BE2C (cell line): ENCODE results near the gene SELENOM.
A peak's percentile ranks its signal among the peaks of the same experiment; 100 is the strongest.
"Not testable (repeated sequence)": the region's sequence is repeated elsewhere in the genome, so short reads cannot be mapped to it uniquely, and the experiment has no call there.

Experiments used
- DNase-seq: peaks from one replicate; pipeline ENCODE4 v3.0.0-alpha.2; 2020
- H3K27me3 ChIP-seq: fragments of 250-450 bp; sonication (Bioruptor Pico); 2 replicates; pipeline ENCODE4 v1.5.1; 2020; ENCODE audit warnings: mild to moderate bottlenecking
- H3K36me3 ChIP-seq: fragments of 250-450 bp; sonication (Bioruptor Pico); 2 replicates; pipeline ENCODE4 v1.5.1; 2020; ENCODE audit warnings: mild to moderate bottlenecking
- H3K4me1 ChIP-seq: fragments of 250-450 bp; sonication (Bioruptor Pico); 2 replicates; pipeline ENCODE4 v1.5.1; 2020
- H3K4me3 ChIP-seq: 2 replicates; pipeline ENCODE4 v1.5.1; 2011; ENCODE audit warnings: low read depth, low read length
- H3K9me3 ChIP-seq: fragments of 250-450 bp; sonication (Bioruptor Pico); 2 replicates; pipeline ENCODE4 v1.5.1; 2020
- TF ChIP-seq, protein P1 (sequence below): IDR thresholded peaks from 2 replicates; pipeline ENCODE4 v1.5.1; 2012; ENCODE audit warnings: mild to moderate bottlenecking, low read depth, low read length

Gene SELENOM

DNA sequence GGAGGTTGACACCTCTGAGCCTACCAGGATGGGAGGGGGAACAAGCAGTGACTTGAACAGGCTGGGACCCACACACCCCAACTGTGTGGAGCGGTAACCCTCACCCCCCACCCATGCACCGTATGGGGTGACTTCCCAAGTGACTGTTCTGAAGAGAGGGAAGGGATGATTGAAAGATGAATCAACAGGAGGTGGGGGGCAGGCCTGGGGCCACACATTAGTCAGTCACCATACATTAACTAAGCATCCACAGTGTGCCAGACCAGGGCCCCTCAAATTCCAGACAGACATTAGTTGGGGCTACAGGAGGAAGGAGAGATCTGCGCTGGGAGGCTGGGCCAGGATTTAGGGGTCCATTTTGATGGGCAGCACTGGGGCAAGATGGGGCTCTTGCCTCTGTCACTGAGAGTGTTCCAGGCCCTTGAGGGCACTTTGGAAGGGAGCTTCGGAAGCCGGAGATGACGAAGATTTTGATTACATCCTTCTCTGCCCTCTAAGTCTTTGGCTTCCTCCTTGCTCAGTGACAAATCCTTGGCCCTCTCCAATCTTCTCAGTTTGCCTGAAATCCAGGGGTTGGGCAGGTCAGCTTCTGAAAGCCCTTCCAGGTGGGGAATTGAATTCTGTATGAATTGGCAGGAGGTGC is 25.3 kb downstream of the SELENOM start:
- no peaks in the 10 kb centered on the region for H3K36me3 ChIP-seq
- TF ChIP-seq, protein P1, sequence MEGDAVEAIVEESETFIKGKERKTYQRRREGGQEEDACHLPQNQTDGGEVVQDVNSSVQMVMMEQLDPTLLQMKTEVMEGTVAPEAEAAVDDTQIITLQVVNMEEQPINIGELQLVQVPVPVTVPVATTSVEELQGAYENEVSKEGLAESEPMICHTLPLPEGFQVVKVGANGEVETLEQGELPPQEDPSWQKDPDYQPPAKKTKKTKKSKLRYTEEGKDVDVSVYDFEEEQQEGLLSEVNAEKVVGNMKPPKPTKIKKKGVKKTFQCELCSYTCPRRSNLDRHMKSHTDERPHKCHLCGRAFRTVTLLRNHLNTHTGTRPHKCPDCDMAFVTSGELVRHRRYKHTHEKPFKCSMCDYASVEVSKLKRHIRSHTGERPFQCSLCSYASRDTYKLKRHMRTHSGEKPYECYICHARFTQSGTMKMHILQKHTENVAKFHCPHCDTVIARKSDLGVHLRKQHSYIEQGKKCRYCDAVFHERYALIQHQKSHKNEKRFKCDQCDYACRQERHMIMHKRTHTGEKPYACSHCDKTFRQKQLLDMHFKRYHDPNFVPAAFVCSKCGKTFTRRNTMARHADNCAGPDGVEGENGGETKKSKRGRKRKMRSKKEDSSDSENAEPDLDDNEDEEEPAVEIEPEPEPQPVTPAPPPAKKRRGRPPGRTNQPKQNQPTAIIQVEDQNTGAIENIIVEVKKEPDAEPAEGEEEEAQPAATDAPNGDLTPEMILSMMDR: no peak
- no peaks in the 10 kb centered on the region for H3K27me3 ChIP-seq
- DNase-seq: no peak
- H3K9me3 ChIP-seq: no peaks in the 10 kb centered on the region
- H3K4me3 ChIP-seq: peak overlapping the region; percentile 77; the same call in 1 of the 2 replicates
- H3K4me1 ChIP-seq: no peaks in the 10 kb centered on the region

DNA sequence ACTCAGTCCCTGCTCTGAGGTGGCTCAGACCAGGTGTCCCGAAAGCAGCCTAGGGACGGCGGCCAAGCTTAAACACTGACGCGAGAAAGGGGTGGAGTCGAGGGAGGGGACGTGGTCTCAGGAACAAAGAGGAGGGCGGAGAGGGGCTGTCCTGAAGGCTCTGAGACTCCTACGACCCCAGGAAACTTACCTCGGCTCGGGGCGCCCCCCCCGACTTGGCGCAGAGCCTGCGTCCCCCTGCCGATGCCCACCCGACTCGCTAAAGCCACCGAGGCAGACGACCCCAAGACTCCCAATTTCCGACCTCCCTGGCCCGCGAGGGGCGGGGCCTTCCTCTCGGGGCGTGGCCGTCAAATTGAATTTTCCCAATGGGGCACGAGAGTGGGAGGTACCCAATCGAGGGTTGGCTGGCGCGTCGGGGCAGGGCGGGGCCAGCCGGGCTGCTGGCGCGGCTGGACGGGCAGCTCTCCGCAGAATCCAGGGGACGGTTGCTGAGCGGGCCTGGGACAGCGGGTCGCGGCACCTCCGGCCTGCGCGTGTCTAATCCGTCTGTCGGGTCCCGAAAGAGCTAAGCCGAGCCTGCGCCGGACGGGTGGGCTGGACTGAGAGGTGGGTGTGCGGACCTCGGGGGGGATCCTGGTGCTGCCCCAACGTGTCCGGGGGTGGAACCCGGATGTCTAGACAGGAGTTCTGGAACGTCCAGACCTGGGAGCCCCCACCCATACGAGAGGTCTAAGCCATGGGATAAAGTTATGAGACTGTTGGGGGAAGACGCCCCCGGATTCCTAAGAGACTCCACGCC is 26.3 kb downstream of the SELENOM start, which contains the start of gene SMTN:
Gene SMTN, plus strand, starts transcription at position 471 of the 802 bp plus-strand sequence. CDS start 1,941 bp downstream, outside the sequence.
- Histone ChIP-seq H3K36me3 (no peaks in the 10 kb centered on the region), H3K4me1 (no peaks in the 10 kb centered on the region), H3K27me3 (no peaks in the 10 kb centered on the region), H3K4me3 (peak within 1 kb of the TSS; percentile 77), H3K9me3 (no peaks in the 10 kb centered on the region)
- TF ChIP-seq, protein P1: no peak
- DNase-seq: peak; percentile 95

DNA sequence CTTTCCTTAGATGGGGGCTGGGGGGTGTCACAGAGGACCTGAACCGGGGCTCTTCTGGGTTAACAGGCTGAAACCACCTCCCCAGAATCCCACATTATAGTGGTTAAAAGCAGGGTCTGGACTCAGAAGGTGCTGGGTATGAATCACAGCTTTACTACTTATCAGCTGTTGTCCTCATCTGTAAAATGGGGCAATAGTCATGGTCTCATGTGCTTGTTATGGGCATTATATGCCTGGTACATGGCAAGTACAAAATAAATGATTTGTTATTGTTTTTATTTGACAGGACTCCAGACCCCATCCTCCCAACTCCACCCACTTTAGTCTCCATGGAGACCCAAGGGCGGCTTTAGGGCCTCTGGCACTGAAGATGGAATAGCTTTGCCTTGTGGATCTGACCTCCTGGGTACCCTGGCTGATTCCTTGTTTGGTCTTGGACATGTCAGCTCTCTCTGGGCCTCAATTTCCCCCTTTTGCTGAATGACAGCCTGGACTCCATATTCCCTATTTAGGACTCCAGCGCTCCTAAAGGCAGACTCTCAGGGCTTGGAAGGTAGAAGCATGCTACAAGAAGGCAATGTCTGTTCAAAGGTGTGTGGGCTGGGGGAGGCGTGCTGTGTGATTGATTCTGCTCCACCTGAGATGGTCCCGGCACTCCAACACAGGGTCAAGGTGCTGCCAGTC is 27.1 kb downstream of the SELENOM start:
- H3K4me3 ChIP-seq: peak overlapping the region; percentile 77
- H3K9me3 ChIP-seq: no peaks in the 10 kb centered on the region
- no peaks in the 10 kb centered on the region for H3K4me1 ChIP-seq
- TF ChIP-seq, protein P1: no peak
- no peak for DNase-seq
- H3K27me3 ChIP-seq: no peaks in the 10 kb centered on the region
- H3K36me3 ChIP-seq: no peaks in the 10 kb centered on the region

DNA sequence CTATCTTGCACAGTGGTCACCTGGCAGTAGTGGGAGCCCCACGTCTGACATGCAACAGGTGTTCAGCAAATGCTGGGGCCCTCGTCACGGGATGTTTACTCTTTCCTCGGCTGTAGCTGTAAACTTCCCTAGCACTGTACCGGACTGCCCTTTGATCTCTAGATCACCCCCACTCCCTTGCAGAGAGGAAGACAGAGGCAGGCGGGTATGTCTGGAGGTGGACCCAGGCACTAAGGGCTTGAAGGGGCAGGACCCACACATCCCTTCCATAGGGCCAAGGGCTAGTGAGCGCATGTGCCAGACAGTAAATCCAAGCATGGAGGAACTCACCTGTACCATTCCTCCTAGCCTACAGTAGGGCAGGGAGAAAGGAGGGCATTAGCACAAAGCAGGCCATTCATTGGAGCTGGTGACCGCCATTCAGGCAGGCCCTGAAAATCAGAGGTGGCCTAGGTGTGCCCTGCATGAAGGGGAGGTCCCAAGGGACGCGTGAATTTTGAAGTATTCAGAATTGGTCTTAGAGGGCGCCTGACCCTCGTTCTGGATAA is 28.2 kb downstream of the SELENOM start:
- no peak overlapping the region for H3K4me3 ChIP-seq
- H3K27me3 ChIP-seq: no peaks in the 10 kb centered on the region
- no peaks in the 10 kb centered on the region for H3K9me3 ChIP-seq
- no peaks in the 10 kb centered on the region for H3K36me3 ChIP-seq
- TF ChIP-seq, protein P1: no peak
- H3K4me1 ChIP-seq: no peaks in the 10 kb centered on the region
- DNase-seq: no peak

DNA sequence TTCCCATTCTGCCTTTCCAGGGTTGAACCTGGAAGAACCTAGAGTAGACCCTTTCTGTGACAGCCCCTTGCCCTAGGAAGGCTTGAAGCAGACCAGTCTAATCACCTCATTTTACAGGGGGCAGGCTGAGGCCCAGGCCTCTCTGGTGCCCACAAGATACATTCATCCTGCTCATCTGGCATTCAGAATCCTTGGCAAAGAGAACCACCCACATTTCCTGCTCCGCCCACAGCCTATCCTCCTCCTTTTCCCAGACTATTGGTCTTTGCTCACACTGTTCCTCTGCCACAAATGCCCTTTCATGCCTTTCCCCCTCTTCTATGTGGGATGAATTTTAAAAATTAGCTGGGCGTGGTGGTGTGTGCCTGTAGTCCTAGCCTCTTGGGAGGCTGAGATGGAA is 29.0 kb downstream of the SELENOM start:
- not testable (repeated sequence) for H3K4me3 ChIP-seq, DNase-seq, H3K27me3 ChIP-seq, H3K9me3 ChIP-seq, H3K36me3 ChIP-seq, H3K4me1 ChIP-seq

DNA sequence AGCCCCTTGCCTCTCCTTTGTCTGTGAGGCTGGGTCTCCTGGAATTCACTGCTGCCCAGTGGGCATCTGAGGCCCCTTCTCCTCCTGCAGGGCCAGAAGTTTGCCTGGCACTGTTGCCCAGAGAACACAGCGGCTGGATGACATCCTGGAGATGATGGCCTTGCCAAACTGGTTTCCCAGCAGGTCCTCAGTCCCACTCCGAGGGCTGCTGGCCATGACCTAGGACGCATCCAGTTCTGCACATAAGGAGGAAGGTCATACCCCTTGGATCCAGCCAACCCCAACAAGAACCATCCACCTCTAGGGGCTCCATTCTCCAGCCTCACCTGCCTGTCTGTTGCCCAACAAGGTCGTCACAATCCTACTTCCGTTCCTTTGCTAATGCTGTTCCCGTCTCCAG is 29.7 kb downstream of the SELENOM start:
- no peak overlapping the region for H3K4me3 ChIP-seq
- H3K9me3 ChIP-seq: no peaks in the 10 kb centered on the region
- no peaks in the 10 kb centered on the region for H3K4me1 ChIP-seq
- no peaks in the 10 kb centered on the region for H3K36me3 ChIP-seq
- TF ChIP-seq, protein P1: no peak
- H3K27me3 ChIP-seq: no peaks in the 10 kb centered on the region
- DNase-seq: no peak
